Amygdala (tissue), 56 donors: ENCODE measurements around the gene TMEM120B.

ENCODE experiments used
- DNase-seq, 56 donors: peaks; one replicate each; lab custom pipeline; 2025; lab: John Stamatoyannopoulos, UW

Gene TMEM120B

GRCh38 chr12:121811434-121812319 lies 99.1 kb downstream of the TMEM120B start:
- peak in 42 of 56 donors; percentile 19 to 78 (median 46) for DNase-seq

- DNase-seq = peak in 38 of 56 donors; percentile 15 to 64 (median 36)
These were observed 99.8 kb downstream of the TMEM120B start for GRCh38 chr12:121812320-121812871.

GRCh38 chr12:121812921-121813896 lies 100.7 kb downstream of the TMEM120B start:
- DNase-seq = no peak

GRCh38 chr12:121813951-121814350 lies 101.4 kb downstream of the TMEM120B start:
- DNase-seq = no peak

GRCh38 chr12:121814429-121815119 lies 102.0 kb downstream of the TMEM120B start:
- no peak for DNase-seq

GRCh38 chr12:121815263-121815662 lies 102.7 kb downstream of the TMEM120B start:
- no peak for DNase-seq

- DNase-seq = no peak
These were observed 104.5 kb downstream of the TMEM120B start for GRCh38 chr12:121816925-121817647.

- DNase-seq = no peak
These were observed 105.1 kb downstream of the TMEM120B start for GRCh38 chr12:121817648-121818043.

GRCh38 chr12:121819212-121819949 lies 106.8 kb downstream of the TMEM120B start:
- no peak for DNase-seq

GRCh38 chr12:121820056-121820455 lies 107.5 kb downstream of the TMEM120B start:
- no peak for DNase-seq

GRCh38 chr12:121822393-121823100 lies 110.0 kb downstream of the TMEM120B start:
- DNase-seq = no peak

GRCh38 chr12:121823101-121823726 lies 110.7 kb downstream of the TMEM120B start:
- no peak for DNase-seq

GRCh38 chr12:121823727-121824115 lies 111.2 kb downstream of the TMEM120B start:
- DNase-seq = no peak

- no peak for DNase-seq
These were observed 112.5 kb downstream of the TMEM120B start for GRCh38 chr12:121825041-121825523.

- DNase-seq = no peak
These were observed 114.0 kb downstream of the TMEM120B start for GRCh38 chr12:121826318-121827150.

- no peak for DNase-seq
These were observed 115.0 kb downstream of the TMEM120B start for GRCh38 chr12:121827351-121828099.
